ENCODE data around the gene HEXA. TPM values are rescaled to one million over a fixed set of nuclear protein-coding genes. Genes with fewer than 3 reads are reported as not detected.
A peak's percentile ranks its signal among the peaks of the same experiment; 100 is the strongest.

Gene HEXA
- polyA plus RNA-seq = 50.7 to 53.5 TPM (median 52.1 TPM) in 3 replicates
- 24.6 TPM for polyA plus RNA-seq (2011; ENCODE audit: low read depth)
- polyA plus RNA-seq (2011; cell fraction: cytosol; rRNA removed) = 23.8 and 24.6 TPM in 2 replicates
- 72.3 and 77.8 TPM in 2 replicates for polyA plus RNA-seq (2011; cell fraction: nucleus; rRNA removed)
- 31.4 and 37.3 TPM in 2 replicates for polyA plus RNA-seq (2012; ENCODE audit: low replicate concordance)
- polyA minus RNA-seq = 23.5 to 25.3 TPM (median 25.0 TPM) in 3 replicates
- 32.4 TPM for polyA minus RNA-seq (2011; cell fraction: cytosol; rRNA and poly(A)+ RNA removed)
- polyA minus RNA-seq (2011; cell fraction: nucleus; rRNA and poly(A)+ RNA removed) = 24.6 and 36.7 TPM in 2 replicates

DNA sequence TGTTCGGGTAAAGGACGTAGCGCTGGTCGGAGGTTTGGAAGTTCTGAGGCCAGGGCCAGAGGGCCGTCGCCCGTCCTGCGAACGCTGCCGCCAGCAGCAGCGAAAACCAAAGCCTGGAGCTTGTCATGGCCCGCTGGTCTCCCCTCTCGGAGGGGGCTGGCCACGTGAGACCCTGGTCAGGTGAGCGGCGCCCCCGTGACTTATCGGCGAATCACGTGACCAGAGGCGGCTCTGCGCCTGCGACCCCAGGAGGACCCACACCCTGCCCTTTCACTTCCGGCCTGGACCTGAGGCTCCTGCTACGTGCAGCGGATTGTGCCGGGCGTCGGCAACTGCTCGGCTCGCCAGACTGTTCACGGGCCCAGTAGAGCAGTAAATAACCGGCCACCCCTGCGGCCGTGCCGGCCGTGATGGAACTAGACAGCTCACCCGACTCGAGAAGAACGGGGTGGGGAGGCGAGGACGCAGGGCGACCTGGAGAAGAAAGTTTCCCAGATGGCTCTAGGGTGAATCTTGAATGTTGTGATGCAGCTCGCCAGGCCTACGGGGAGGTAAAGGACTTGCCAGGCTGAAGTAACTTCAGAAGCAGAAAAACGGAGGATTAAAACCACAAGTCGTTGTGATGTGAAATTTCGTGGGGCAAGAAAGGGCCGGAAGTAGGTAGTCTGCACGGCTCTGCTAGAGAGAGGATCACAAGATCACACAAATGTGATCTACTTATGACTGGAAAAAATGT, at the start of gene HEXA:
HEXA (minus strand) TSS at position 169 of the 736 bp plus-strand sequence; CDS start at position 127, 42 bp downstream.
- Histone ChIP-seq H3K4me1 (ENCODE audit: control insufficient read depth, extremely low read depth, insufficient read depth, low read length) (peaks cover 15% of the 10 kb centered on the region), H2AFZ (ENCODE audit: control insufficient read depth, low read length) (peak within 1 kb of the TSS; percentile 99), H3K9me1 (ENCODE audit: control insufficient read depth, extremely low read depth, insufficient read depth, low read length) (no peaks in the 10 kb centered on the region), H4K20me1 (ENCODE audit: control insufficient read depth, extremely low read depth, insufficient read depth, low read length) (no peaks in the 10 kb centered on the region), H3K27ac (ENCODE audit: control insufficient read depth, insufficient read depth, low read length) (peak within 1 kb of the TSS; percentile 92), H3K9ac (ENCODE audit: control insufficient read depth, extremely low read depth, insufficient read depth, low read length) (peak within 1 kb of the TSS; percentile 97), H3K4me3 (ENCODE audit: control insufficient read depth in 2 of 3, extremely low read depth in 1 of 3, insufficient read depth in 2 of 3, low read depth in 1 of 3, low read length in 3 of 3) (peak within 1 kb of the TSS; percentile 41 to 80 (median 76)), H3K27me3 (ENCODE audit: control insufficient read depth, extremely low read depth, insufficient read depth, low read length) (no peaks in the 10 kb centered on the region), H3K79me2 (ENCODE audit: control insufficient read depth, insufficient read depth, low read length) (peaks cover 7% of the 10 kb centered on the region), H3K36me3 (ENCODE audit: control insufficient read depth in 2 of 2, extremely low read depth in 1 of 2, insufficient read depth in 2 of 2, low read length in 2 of 2) (no peaks in the 10 kb centered on the region), H3K9me3 (ENCODE audit: control insufficient read depth, low read depth, low read length) (no peaks in the 10 kb centered on the region), H3K4me2 (ENCODE audit: control insufficient read depth, extremely low read depth, insufficient read depth, low read depth, low read length) (peak within 1 kb of the TSS; percentile 88)
- TF ChIP-seq EZH2 (IDR thresholded peaks at IDR 0.05; ENCODE audit: low read length) = no peak
- TF ChIP-seq CTCF (optimal IDR thresholded peaks at IDR 0.05 in 1 of 3, IDR thresholded peaks at IDR 0.05 in 1 of 3, conservative IDR thresholded peaks at IDR 0.05 in 1 of 3; ENCODE audit: extremely low read depth in 1 of 3, insufficient read depth in 2 of 3, low read length in 3 of 3) = no peak
- FAIRE-seq = no peak
- dilution Hi-C loops (cut with MboI; ENCODE audit: extremely low pct_ligation_motif_present, low sequenced_read_pairs) = no loop called here
- DNase-seq (ENCODE audit: low read depth, low spot score) = peak; percentile 56

GRCh38 chr15:72423256-72423655, 47.4 kb upstream of the HEXA start:
- Histone ChIP-seq H3K9ac (ENCODE audit: control insufficient read depth, extremely low read depth, insufficient read depth, low read length) (no peak overlapping the region), H3K9me3 (ENCODE audit: control insufficient read depth, low read depth, low read length) (peaks cover 2% of the 10 kb centered on the region), H3K9me1 (ENCODE audit: control insufficient read depth, extremely low read depth, insufficient read depth, low read length) (no peaks in the 10 kb centered on the region)

More at GRCh38 chr15:72423256-72423655, 47.4 kb upstream of the HEXA start:
- Histone ChIP-seq H3K27me3 (ENCODE audit: control insufficient read depth, extremely low read depth, insufficient read depth, low read length) (no peaks in the 10 kb centered on the region), H3K4me2 (ENCODE audit: control insufficient read depth, extremely low read depth, insufficient read depth, low read depth, low read length) (no peak overlapping the region), H3K4me3 (ENCODE audit: control insufficient read depth in 2 of 3, extremely low read depth in 1 of 3, insufficient read depth in 2 of 3, low read depth in 1 of 3, low read length in 3 of 3) (no peak overlapping the region), H4K20me1 (ENCODE audit: control insufficient read depth, extremely low read depth, insufficient read depth, low read length) (no peaks in the 10 kb centered on the region), H3K27ac (ENCODE audit: control insufficient read depth, insufficient read depth, low read length) (no peak overlapping the region), H3K36me3 (ENCODE audit: control insufficient read depth in 2 of 2, extremely low read depth in 1 of 2, insufficient read depth in 2 of 2, low read length in 2 of 2) (no peaks in the 10 kb centered on the region), H3K79me2 (ENCODE audit: control insufficient read depth, insufficient read depth, low read length) (no peaks in the 10 kb centered on the region), H3K4me1 (ENCODE audit: control insufficient read depth, extremely low read depth, insufficient read depth, low read length) (no peaks in the 10 kb centered on the region), H2AFZ (ENCODE audit: control insufficient read depth, low read length) (no peak overlapping the region)
- DNase-seq (ENCODE audit: low read depth, low spot score) (no peak), FAIRE-seq (no peak)
- TF ChIP-seq EZH2 (IDR thresholded peaks at IDR 0.05; ENCODE audit: low read length) (no peak), CTCF (optimal IDR thresholded peaks at IDR 0.05 in 1 of 3, IDR thresholded peaks at IDR 0.05 in 1 of 3, conservative IDR thresholded peaks at IDR 0.05 in 1 of 3; ENCODE audit: extremely low read depth in 1 of 3, insufficient read depth in 2 of 3, low read length in 3 of 3) (no peak)
- dilution Hi-C loops (cut with MboI; ENCODE audit: extremely low pct_ligation_motif_present, low sequenced_read_pairs) = no loop called here

All from keratinocyte (primary cell).